HG03280 (cell line): ENCODE data around the gene SCG3.
A peak's percentile ranks its signal among the peaks of the same experiment; 100 is the strongest.

Experiments used
- ATAC-seq: cut with Tn5 transposase; IDR thresholded peaks from one replicate; pipeline ENCODE4 v1.9.1; 2021; ENCODE audit warnings: mild to moderate bottlenecking, moderate library complexity; ENCODE audit not compliant: unreplicated experiment

Gene SCG3

DNA sequence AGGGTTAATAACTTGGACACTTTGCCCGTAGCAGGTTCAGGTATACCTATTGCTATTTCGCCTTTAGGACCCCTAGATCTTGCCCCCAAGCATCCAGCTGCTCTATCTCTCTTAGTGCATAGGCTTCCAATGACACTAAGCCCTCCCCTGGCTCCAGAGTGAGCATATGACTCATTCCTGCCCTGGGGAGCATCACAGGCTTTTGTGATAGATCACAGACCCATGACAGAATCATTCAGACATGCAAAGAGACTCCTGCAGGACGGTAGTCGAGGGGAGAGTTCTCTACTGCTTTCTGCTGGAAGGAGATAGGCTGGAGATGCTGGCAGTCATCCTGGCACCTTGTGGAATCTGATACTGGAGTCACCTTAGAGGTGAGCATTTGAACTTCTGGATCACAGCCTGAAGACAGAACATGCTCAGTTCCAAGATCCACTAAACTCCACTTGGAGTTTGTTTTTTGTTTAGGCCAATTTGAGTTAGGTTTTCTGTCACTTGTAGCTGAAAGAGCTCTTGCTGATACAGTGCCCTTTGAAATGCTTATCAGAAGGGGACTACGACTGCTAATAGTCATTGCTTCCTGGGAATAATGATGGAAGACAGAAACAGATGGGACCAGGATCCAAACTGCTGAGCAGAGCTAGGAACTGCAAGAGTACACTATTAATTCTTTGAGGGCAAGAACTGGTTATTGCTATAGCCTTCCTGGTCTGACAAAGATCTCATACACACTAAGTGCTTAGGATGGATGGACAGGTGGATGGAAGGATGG, 45.2 kb downstream of the SCG3 start:
- ATAC-seq = peak; percentile 73

- ATAC-seq = no peak
These were observed 46.0 kb downstream of the SCG3 start for GRCh38 chr15:51727141-51727897.

- peak; percentile 61 for ATAC-seq
These were observed 50.4 kb downstream of the SCG3 start for GRCh38 chr15:51731549-51732267.

DNA sequence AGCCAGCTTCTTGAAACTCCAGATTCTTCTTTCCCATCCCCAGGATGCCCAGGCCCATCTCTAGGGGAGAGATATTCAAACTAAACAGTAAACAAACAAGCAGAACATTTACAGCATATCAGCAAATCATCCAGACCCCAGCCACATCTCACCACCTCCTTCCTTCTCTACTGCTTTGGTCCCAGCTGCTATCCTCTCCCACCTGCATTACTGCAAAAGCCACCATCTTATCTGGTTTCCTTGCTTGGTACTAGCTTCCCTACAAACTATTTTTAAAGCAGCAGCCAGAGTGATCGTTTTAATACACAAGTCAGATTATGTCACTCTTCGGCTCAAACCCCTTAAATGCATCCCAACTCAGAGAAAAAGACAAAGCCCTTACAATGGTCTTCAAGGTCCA, 51.3 kb downstream of the SCG3 start:
- ATAC-seq = no peak

DNA sequence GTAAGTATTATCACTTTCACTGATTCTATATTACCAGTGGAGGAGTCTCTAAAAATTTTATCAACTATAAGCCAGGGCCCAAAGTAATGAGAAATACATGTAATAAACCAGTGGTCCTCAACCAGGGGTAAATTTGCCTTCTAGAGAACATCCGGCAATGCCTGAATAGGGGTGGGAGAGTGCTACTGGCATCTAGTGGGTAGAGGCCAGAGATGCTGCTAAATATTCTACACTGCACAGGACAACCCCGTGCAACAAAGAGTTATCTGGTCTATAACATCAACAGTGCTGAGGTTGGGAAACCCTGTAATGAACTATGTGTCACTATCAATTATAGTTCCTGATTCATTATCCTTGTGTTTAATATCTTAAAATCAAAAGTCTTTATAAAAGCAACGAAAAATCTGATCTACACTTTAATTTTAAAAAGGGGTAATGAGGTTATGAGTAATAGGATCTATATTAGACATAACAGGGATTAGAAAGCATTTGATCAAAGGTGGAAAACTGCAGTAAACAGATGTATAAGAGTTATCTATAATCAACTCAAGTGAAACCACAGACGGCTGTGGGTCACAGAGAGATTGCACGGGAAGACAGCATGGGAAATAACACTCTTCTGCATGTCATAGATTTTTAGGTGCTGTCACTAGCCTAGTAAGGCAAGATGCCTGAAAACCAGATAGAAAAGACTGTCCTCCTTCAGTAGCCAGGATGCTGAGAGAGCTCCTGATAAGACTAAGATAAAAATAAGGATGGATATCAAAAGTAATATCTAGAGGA, 54.1 kb downstream of the SCG3 start:
- ATAC-seq = no peak

- ATAC-seq = no peak
These were observed 54.8 kb downstream of the SCG3 start for GRCh38 chr15:51736069-51736468.

DNA sequence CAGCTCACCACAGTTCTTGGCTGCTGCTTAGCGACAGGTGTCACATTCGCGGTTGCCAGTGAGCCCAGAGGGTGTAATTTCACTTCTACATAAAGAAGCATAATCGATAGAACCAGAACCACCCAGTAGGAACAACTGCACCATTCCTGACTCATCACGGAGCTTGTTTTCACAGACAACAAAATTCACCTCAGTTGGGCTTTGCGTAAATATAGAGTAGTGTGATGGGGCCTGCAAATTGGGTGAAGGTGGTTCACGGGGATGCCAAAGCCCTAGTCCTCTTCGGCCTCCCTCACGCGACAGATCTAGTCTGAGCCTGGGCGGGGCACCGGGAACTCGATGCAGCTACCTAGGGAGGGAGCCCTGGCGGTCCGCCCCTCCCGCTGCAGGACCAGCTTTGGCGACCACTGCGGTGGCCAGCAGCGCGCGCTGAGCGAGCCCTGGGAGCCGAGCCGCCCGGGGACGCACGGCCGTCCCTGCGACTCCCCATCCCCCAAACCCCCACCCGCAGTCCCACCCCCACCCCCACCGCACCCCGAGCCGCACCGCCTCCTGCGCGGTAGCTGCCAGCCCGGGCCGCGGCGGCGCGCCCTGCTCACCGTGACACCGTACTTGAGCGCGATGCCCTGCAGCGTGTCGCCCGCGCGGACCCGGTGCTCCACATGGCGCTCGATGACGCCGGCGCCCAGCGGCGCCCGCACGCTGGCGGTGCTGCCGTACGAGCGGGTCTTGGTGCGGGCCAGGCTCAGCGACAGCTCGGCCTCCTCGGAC, 55.6 kb downstream of the SCG3 start:
- peak; percentile 39 for ATAC-seq

GRCh38 chr15:51737522-51738305, 56.4 kb downstream of the SCG3 start, which contains the start of gene LYSMD2:
Gene LYSMD2 (minus strand): TSS chr15:51737655. CDS start chr15:51737622, 33 bp downstream.
- ATAC-seq = peak; percentile 53

- no peak for ATAC-seq
These were observed 57.2 kb downstream of the SCG3 start for GRCh38 chr15:51738553-51738952.

DNA sequence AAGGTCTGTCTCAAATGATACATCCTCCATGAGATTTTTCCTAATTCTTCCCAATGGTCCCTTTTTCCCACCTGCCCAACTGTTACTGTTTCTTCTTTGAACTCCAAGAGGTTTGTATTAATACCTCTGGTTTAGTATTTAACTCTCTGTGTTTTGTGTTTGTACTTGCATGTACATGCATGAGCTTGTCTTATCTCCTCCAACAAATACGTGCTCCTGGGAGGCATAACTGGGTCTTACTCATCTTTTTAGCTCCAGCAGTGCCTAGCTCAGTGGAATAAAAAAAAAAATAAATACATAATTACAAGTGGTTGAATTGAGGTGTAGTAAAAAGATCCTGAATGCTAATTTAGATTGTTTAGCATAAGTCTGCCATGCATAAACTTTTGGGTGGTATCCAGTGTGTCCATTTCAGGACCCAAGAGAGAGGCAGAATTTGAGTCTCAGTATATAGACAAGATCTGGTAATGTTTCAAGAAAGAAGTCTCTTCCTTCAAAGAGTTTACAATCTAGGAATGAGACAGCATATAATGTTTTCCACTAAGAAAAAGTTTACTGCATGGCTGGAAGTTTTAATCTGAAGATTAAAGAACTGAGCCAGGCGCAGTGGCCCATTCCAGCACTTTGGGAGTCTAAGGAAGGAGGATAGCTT, 57.9 kb downstream of the SCG3 start:
- no peak for ATAC-seq

GRCh38 chr15:51749307-51749706, 68.0 kb downstream of the SCG3 start:
- no peak for ATAC-seq

DNA sequence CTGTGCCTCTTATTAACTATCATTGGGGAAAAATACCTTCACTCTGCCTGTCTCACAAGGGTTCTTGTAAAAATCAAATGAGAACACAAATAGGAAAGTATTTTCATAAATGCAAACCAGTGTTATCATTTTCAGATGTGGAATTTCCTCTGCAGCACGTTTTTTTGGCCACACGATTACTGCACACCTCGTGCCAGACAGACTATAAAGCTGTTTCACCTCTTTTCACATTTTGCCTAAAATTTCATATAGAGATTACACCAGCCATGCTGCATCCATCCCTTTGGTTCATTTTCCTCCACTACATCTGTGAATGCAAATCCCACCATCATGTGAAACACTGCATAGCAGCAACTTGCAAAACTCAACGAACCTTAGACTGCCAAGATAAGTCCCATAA, 68.9 kb downstream of the SCG3 start:
- no peak for ATAC-seq

- ATAC-seq = peak; percentile 77
These were observed 69.7 kb downstream of the SCG3 start, which contains the start of gene TMOD2 for GRCh38 chr15:51750792-51751696. Gene TMOD2 (plus strand): TSS chr15:51751597. CDS start chr15:51766442, 14,845 bp downstream.

DNA sequence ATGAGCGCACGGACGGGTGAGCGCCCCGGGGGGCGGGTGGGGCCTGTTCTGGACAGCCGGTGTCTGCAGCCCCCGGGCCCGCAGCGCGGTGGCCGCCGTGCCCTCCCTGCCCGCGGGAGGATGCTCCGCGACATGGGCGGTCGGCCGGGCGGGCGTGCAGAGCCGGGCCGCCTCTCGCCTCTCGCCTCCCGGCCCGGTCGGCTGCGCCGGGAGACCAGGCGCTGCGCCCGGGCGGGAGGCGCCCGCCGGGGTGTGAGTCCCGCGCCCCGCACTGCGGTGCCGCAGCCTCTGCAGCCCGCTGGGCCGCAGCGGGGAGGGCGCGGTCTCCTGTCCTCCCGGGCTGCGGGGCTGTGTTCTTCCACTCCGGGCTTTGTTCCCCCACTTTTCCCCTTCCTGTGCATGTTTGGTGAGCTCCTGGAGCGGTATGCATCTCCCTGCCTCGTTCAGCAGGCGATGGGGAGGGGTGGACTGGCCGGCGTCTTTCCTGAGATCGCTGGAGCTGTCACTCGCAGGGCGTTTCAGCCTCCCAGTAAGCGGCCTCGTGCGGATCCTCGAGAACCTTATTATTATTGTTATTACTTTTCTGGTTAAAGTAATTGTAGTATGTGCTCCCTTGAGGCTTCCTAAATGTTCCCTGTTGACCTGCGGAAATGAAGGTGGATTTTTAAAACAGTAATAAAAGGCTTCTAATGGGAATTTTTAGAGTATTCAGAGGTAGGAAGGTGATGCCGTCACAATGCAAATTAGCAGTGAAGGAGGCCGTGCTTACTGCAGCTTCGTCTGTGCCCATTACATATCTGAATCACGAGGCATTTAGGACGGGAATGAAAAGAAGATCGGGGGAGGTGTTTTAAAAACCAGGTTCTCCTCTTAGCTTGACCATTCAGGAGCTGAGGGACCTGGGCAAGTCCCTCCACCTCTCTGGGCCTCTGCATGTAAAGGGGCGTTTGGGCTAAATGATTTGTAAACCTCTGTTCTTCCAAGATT, 70.7 kb downstream of the SCG3 start:
- ATAC-seq = peak; percentile 28

- no peak for ATAC-seq
These were observed 71.6 kb downstream of the SCG3 start for GRCh38 chr15:51752888-51753287.

- no peak for ATAC-seq
These were observed 73.0 kb downstream of the SCG3 start for GRCh38 chr15:51754267-51754666.
